Uterus (tissue), 4 donors: ENCODE data around the gene SSTR3. TPM values are rescaled to one million over a fixed set of nuclear protein-coding genes. Genes with fewer than 3 reads are reported as not detected.

Experiments
- DNase-seq, 2 donors: peaks; one replicate each; pipeline ENCODE4 v3.0.0-alpha.2; 2019 to 2020
- H3K27ac ChIP-seq, 2 donors: fragments of 200-600 bp; sonication (generic); 1 replicate in 1 of 2; 2 replicates in 1 of 2; pipeline ENCODE4 v1.5.1; 2016 to 2018
- H3K27me3 ChIP-seq, 2 donors: fragments of 200-600 bp; sonication (generic); one replicate each; pipeline ENCODE4 v1.5.1; 2018 to 2019; ENCODE audit warnings: control low read depth in 1 of 2
- H3K36me3 ChIP-seq, 2 donors: fragments of 200-600 bp; sonication (generic); one replicate each; pipeline ENCODE4 v1.5.1; 2019; ENCODE audit warnings: control low read depth in 1 of 2
- H3K4me1 ChIP-seq, 2 donors: fragments of 200-600 bp; sonication (generic); one replicate each; pipeline ENCODE4 v1.5.1; 2018 to 2019; ENCODE audit warnings: control low read depth in 1 of 2
- H3K4me3 ChIP-seq, 2 donors: fragments of 200-600 bp; sonication (generic); 1 replicate in 1 of 2; 2 replicates in 1 of 2; pipeline ENCODE4 v1.5.1; 2018 to 2019; ENCODE audit warnings: mild to moderate bottlenecking in 1 of 2
- H3K9me3 ChIP-seq, 2 donors: fragments of 200-600 bp; sonication (generic); one replicate each; pipeline ENCODE4 v1.5.1; 2019; ENCODE audit warnings: control low read depth in 1 of 2
- CTCF ChIP-seq, 4 experiments: fragments of 200-600 bp in 2 of 4; fragments of 450-650 bp in 2 of 4; sonication (generic) in 2 of 4; IDR thresholded peaks; one replicate each; pipeline ENCODE4 v1.5.1; 2016 to 2019; ENCODE audit warnings: antibody characterized with exemption in 4 of 4, mild to moderate bottlenecking in 2 of 4, moderate library complexity in 1 of 4
- POLR2A ChIP-seq, 2 donors: fragments of 450-650 bp; IDR thresholded peaks; one replicate each; pipeline ENCODE4 v1.6.1; 2016; ENCODE audit warnings: antibody characterized with exemption in 2 of 2, mild to moderate bottlenecking in 1 of 2, moderate library complexity in 1 of 2
- intact Hi-C: fragments of 100-400 bp; cut with DNase I; formaldehyde crosslinking; loops from one replicate; pipeline ENCODE4 v1.15.1; 2023; ENCODE audit warnings: low total_unique reads
- total RNA-seq, 4 donors: library from RNA; depleted of rRNA in 3 of 4; stranded (reverse); fragments of >200 nt in 3 of 4; gene quantifications; one replicate each; pipeline versions ENCODE4 v1.1.0 to v1.2.4, GENCODE V29; 2014 to 2023
- donor health status: DM: yes; HTN: yes; CAD: no.

The SSTR3 gene
- total RNA-seq, 4 donors from 2014 or later: under 0.01 to 5.8 (median 3.1) TPM; not detected in 1

- intact Hi-C loops: no loop called here
- no peak for TF ChIP-seq POLR2A (IDR thresholded peaks at IDR 0.05)
- TF ChIP-seq CTCF (IDR thresholded peaks at IDR 0.05): no peak
Observed at GRCh38 chr22:37181681-37182080, 30.6 kb downstream of the SSTR3 start.

GRCh38 chr22:37180531-37181231 is 31.6 kb downstream of the SSTR3 start:
- intact Hi-C loops: no loop called here
- Histone ChIP-seq H3K4me1 (peaks cover 3 to 26% of the 10 kb centered on the region in 2 donors), H3K36me3 (no peaks in the 10 kb centered on the region), H3K9me3 (no peaks in the 10 kb centered on the region), H3K27ac (peak overlapping the region in 1 of 2 donors; percentile 25), H3K27me3 (no peaks in the 10 kb centered on the region), H3K4me3 (no peak overlapping the region)
- DNase-seq: no peak
- TF ChIP-seq CTCF (IDR thresholded peaks at IDR 0.05): no peak
- no peak for TF ChIP-seq POLR2A (IDR thresholded peaks at IDR 0.05)

More at GRCh38 chr22:37181681-37182080, 30.6 kb downstream of the SSTR3 start:
- Histone ChIP-seq H3K9me3 (no peaks in the 10 kb centered on the region), H3K4me1 (peaks cover 2 to 16% of the 10 kb centered on the region in 2 donors), H3K27me3 (no peaks in the 10 kb centered on the region), H3K4me3 (no peak overlapping the region), H3K27ac (no peak overlapping the region), H3K36me3 (no peaks in the 10 kb centered on the region)
- DNase-seq: no peak

- H3K9me3 ChIP-seq: no peaks in the 10 kb centered on the region
- peaks cover 3 to 29% of the 10 kb centered on the region in 2 donors for H3K4me1 ChIP-seq
- H3K27ac ChIP-seq: peak overlapping the region in 1 of 2 donors; percentile 25
- intact Hi-C loops: no loop called here
- DNase-seq: no peak
- no peaks in the 10 kb centered on the region for H3K36me3 ChIP-seq
- TF ChIP-seq POLR2A (IDR thresholded peaks at IDR 0.05): no peak
- no peak for TF ChIP-seq CTCF (IDR thresholded peaks at IDR 0.05)
- no peak overlapping the region for H3K4me3 ChIP-seq
- no peaks in the 10 kb centered on the region for H3K27me3 ChIP-seq
Observed at GRCh38 chr22:37179622-37180420, 32.5 kb downstream of the SSTR3 start.

- Histone ChIP-seq H3K9me3 (no peaks in the 10 kb centered on the region), H3K36me3 (no peaks in the 10 kb centered on the region), H3K27ac (peak overlapping the region in 1 of 2 donors; percentile 12), H3K4me1 (peaks cover 3 to 29% of the 10 kb centered on the region in 2 donors), H3K27me3 (no peaks in the 10 kb centered on the region), H3K4me3 (no peak overlapping the region)
- no peak for DNase-seq
- intact Hi-C loops: no loop called here
- no peak for TF ChIP-seq POLR2A (IDR thresholded peaks at IDR 0.05)
- no peak for TF ChIP-seq CTCF (IDR thresholded peaks at IDR 0.05)
Observed at GRCh38 chr22:37179126-37179470, 33.2 kb downstream of the SSTR3 start.
